GM21528 (cell line): ENCODE results near the gene FAM162B.
"Not testable (repeated sequence)": the region's sequence is repeated elsewhere in the genome, so short reads cannot be mapped to it uniquely, and the experiment has no call there.

Experiments
- ATAC-seq: cut with Tn5 transposase; IDR thresholded peaks from one replicate; pipeline ENCODE4 v1.9.1; 2021; ENCODE audit warnings: mild to moderate bottlenecking, moderate library complexity; ENCODE audit not compliant: unreplicated experiment, low FRiP score

The FAM162B gene

GRCh38 chr6:116730513-116730912 lies 35.0 kb downstream of the FAM162B start:
- ATAC-seq: no peak

GRCh38 chr6:116726947-116727346 lies 38.6 kb downstream of the FAM162B start:
- no peak for ATAC-seq

GRCh38 chr6:116714761-116715160 lies 50.8 kb downstream of the FAM162B start:
- no peak for ATAC-seq

- no peak for ATAC-seq
Measured at GRCh38 chr6:116714296-116714695, 51.2 kb downstream of the FAM162B start.

GRCh38 chr6:116705917-116706316 lies 59.6 kb downstream of the FAM162B start:
- ATAC-seq: no peak

GRCh38 chr6:116703888-116704287 lies 61.6 kb downstream of the FAM162B start:
- not testable (repeated sequence) for ATAC-seq
